RWPE1 (cell line): ENCODE data around the gene KRT77.

Experiments
- CTCF ChIA-PET: fragments of 350-600 bp; sonication (Branson Sonifier 250); formaldehyde crosslinking; extraction: SDS; loops from one replicate; lab custom pipeline; 2021; lab: Yijun Ruan, JAX
- POLR2A ChIA-PET: fragments of 400-600 bp; formaldehyde crosslinking; extraction: SDS; loops from one replicate; lab custom pipeline; 2020; ENCODE audit warnings: antibody characterized with exemption; ENCODE audit not compliant: low non-redundant PET; lab: Yijun Ruan, JAX
- DNase-seq: peaks from one replicate; pipeline ENCODE4 v3.0.0; 2012; ENCODE audit warnings: low spot score
- H3K27ac ChIP-seq: fragments of 450-650 bp; 2 replicates; pipeline ENCODE4 v1.5.1; 2017
- CTCF ChIP-seq: fragments of 450-650 bp; conservative IDR thresholded peaks from 2 replicates; pipeline ENCODE4 v1.5.1; 2017; ENCODE audit warnings: low read depth, mild to moderate bottlenecking

Gene KRT77

GRCh38 chr12:52735816-52736632 lies 32.7 kb upstream of the KRT77 start:
- ChIA-PET CTCF (no interaction called here), POLR2A (no interaction called here)
- DNase-seq = no peak
- H3K27ac ChIP-seq = no peak overlapping the region
- TF ChIP-seq CTCF = no peak

DNA sequence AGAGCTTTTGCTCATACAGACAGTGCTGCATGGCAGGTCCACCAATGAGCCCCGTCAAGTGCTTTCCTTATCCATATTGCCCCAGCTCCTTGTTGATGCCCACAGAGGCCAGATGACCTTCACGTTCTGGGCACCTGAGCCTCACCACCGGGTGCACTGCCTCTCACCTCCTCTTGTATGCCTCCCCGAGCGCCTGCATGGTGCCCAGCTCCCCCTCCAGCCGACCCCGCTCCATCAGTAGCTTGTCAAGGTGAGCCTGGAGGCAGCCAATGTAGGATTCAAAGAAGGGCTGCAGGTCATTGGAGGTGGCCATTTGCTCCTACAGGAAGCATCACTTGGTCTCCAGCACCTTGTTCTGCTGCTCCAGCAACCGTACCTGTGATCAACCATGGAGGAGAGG lies 31.8 kb upstream of the KRT77 start:
- ChIA-PET CTCF (no interaction called here), POLR2A (no interaction called here)
- TF ChIP-seq CTCF = no peak
- no peak overlapping the region for H3K27ac ChIP-seq
- DNase-seq = no peak

- TF ChIP-seq CTCF = no peak
- DNase-seq = no peak
- ChIA-PET CTCF (no interaction called here), POLR2A (no interaction called here)
- H3K27ac ChIP-seq = no peak overlapping the region
Observed at GRCh38 chr12:52730793-52731192, 27.5 kb upstream of the KRT77 start.

- ChIA-PET POLR2A (no interaction called here), CTCF (no interaction called here)
- H3K27ac ChIP-seq = no peak overlapping the region
- no peak for TF ChIP-seq CTCF
- DNase-seq = no peak
Observed at GRCh38 chr12:52730383-52730782, 27.1 kb upstream of the KRT77 start.

GRCh38 chr12:52729147-52729546 lies 25.8 kb upstream of the KRT77 start:
- H3K27ac ChIP-seq = no peak overlapping the region
- ChIA-PET POLR2A (no interaction called here), CTCF (no interaction called here)
- TF ChIP-seq CTCF = no peak
- no peak for DNase-seq

- H3K27ac ChIP-seq = no peak overlapping the region
- no peak for DNase-seq
- POLR2A ChIA-PET = no interaction called here
- CTCF ChIA-PET = no interaction called here
- TF ChIP-seq CTCF = no peak
Observed at GRCh38 chr12:52728374-52728773, 25.1 kb upstream of the KRT77 start.
